GDM1 (cell line): ENCODE results near the gene NUP188.

Experiments
- DNase-seq: peaks from one replicate; lab custom pipeline; 2025; lab: John Stamatoyannopoulos, UW

The NUP188 gene

GRCh38 chr9:128947527-128948301 lies at the start of gene NUP188, which contains the start of gene DOLK:
Gene NUP188, plus strand, starts transcription at chr9:128947699. Its CDS starts 21 bp downstream, at chr9:128947720.
Gene DOLK, minus strand, starts transcription at chr9:128947603. Its CDS starts 300 bp downstream, at chr9:128947303.
- DNase-seq = peak; percentile 86

GRCh38 chr9:128898382-128898781 lies 49.1 kb upstream of the NUP188 start:
- DNase-seq = no peak

GRCh38 chr9:128898845-128899565 lies 48.5 kb upstream of the NUP188 start:
- no peak for DNase-seq

- DNase-seq = no peak
Observed at GRCh38 chr9:128899566-128900322, 47.8 kb upstream of the NUP188 start.

GRCh38 chr9:128901379-128901778 lies 46.1 kb upstream of the NUP188 start:
- DNase-seq = no peak

- no peak for DNase-seq
Observed at GRCh38 chr9:128901822-128902221, 45.7 kb upstream of the NUP188 start.

- peak; percentile 38 for DNase-seq
Observed at GRCh38 chr9:128902351-128903078, 45.0 kb upstream of the NUP188 start.

GRCh38 chr9:128903079-128903461 lies 44.4 kb upstream of the NUP188 start:
- DNase-seq = no peak

GRCh38 chr9:128903871-128904620 lies 43.5 kb upstream of the NUP188 start:
- no peak for DNase-seq

GRCh38 chr9:128905964-128906363 lies 41.5 kb upstream of the NUP188 start:
- no peak for DNase-seq

- no peak for DNase-seq
Observed at GRCh38 chr9:128906741-128907140, 40.8 kb upstream of the NUP188 start.

- DNase-seq = no peak
Observed at GRCh38 chr9:128908372-128908771, 39.1 kb upstream of the NUP188 start.

- no peak for DNase-seq
Observed at GRCh38 chr9:128909859-128910258, 37.6 kb upstream of the NUP188 start.

- DNase-seq = no peak
Observed at GRCh38 chr9:128910906-128911305, 36.6 kb upstream of the NUP188 start.

GRCh38 chr9:128911529-128912035 lies 35.9 kb upstream of the NUP188 start:
- peak; percentile 23 for DNase-seq

- DNase-seq = no peak
Observed at GRCh38 chr9:128912270-128912853, 35.1 kb upstream of the NUP188 start.

- no peak for DNase-seq
Observed at GRCh38 chr9:128913048-128913900, 34.2 kb upstream of the NUP188 start.

- DNase-seq = no peak
Observed at GRCh38 chr9:128913995-128914772, 33.3 kb upstream of the NUP188 start.

- no peak for DNase-seq
Observed at GRCh38 chr9:128916204-128916603, 31.3 kb upstream of the NUP188 start.
